ENCODE results near the gene TSPAN13. TPM values are rescaled to one million over a fixed set of nuclear protein-coding genes. Genes with fewer than 3 reads are reported as not detected.

The TSPAN13 gene
- total and polyA plus RNA-seq, 2 donors (not counting 1 experiment from before 2014, with no cell fraction given), result 2.5 to 2.8 TPM

GRCh38 chr7:16817536-16817935 is 64.0 kb downstream of the TSPAN13 start:
- Histone ChIP-seq H3K4me3 (replicated peaks in 1 of 4; ENCODE audit: control extremely low read depth in 1 of 4, insufficient read depth in 1 of 4, low read depth in 3 of 4, low read length in 4 of 4) (no peak overlapping the region), H3K27me3 (ENCODE audit: control insufficient read depth, insufficient read depth, low read length) (no peaks in the 10 kb centered on the region), H3K36me3 (ENCODE audit: control insufficient read depth, insufficient read depth, low read length) (no peaks in the 10 kb centered on the region), H4K20me1 (ENCODE audit: control insufficient read depth, extremely low read depth, insufficient read depth, low read length) (no peaks in the 10 kb centered on the region), H3K9me3 (ENCODE audit: control insufficient read depth, insufficient read depth, low read depth, low read length) (no peaks in the 10 kb centered on the region), H3K4me1 (ENCODE audit: control insufficient read depth, extremely low read depth, insufficient read depth, low read length) (no peaks in the 10 kb centered on the region), H2AFZ (ENCODE audit: low read length) (no peak overlapping the region), H3K4me2 (ENCODE audit: extremely low read depth, insufficient read depth, low read length) (no peak overlapping the region), H3K27ac (ENCODE audit: insufficient read depth, low read length) (no peak overlapping the region), H3K79me2 (ENCODE audit: control insufficient read depth, insufficient read depth, low read length) (no peaks in the 10 kb centered on the region), H3K9ac (ENCODE audit: insufficient read depth, low read length) (no peak overlapping the region)
- no peak for TF ChIP-seq EZH2 (IDR thresholded peaks at IDR 0.05; ENCODE audit: low read length, missing control alignments)
- peak; percentile 56 to 88 for DNase-seq (ENCODE audit: low read depth in 2 of 2)

GRCh38 chr7:16818732-16819131 is 65.2 kb downstream of the TSPAN13 start:
- TF ChIP-seq CTCF (conservative IDR thresholded peaks at IDR 0.05 in 1 of 2, IDR thresholded peaks at IDR 0.05 in 1 of 2; ENCODE audit: low read depth in 1 of 2, low read length in 2 of 2) (no peak), EZH2 (IDR thresholded peaks at IDR 0.05; ENCODE audit: low read length, missing control alignments) (no peak)
- Histone ChIP-seq H2AFZ (ENCODE audit: low read length) (no peak overlapping the region), H3K4me2 (ENCODE audit: extremely low read depth, insufficient read depth, low read length) (no peak overlapping the region), H3K36me3 (ENCODE audit: control insufficient read depth, insufficient read depth, low read length) (no peaks in the 10 kb centered on the region), H3K27ac (ENCODE audit: insufficient read depth, low read length) (no peak overlapping the region), H3K27me3 (ENCODE audit: control insufficient read depth, insufficient read depth, low read length) (no peaks in the 10 kb centered on the region), H3K4me1 (ENCODE audit: control insufficient read depth, extremely low read depth, insufficient read depth, low read length) (no peaks in the 10 kb centered on the region), H3K79me2 (ENCODE audit: control insufficient read depth, insufficient read depth, low read length) (no peaks in the 10 kb centered on the region), H3K4me3 (replicated peaks in 1 of 4; ENCODE audit: control extremely low read depth in 1 of 4, insufficient read depth in 1 of 4, low read depth in 3 of 4, low read length in 4 of 4) (no peak overlapping the region), H4K20me1 (ENCODE audit: control insufficient read depth, extremely low read depth, insufficient read depth, low read length) (no peaks in the 10 kb centered on the region), H3K9ac (ENCODE audit: insufficient read depth, low read length) (no peak overlapping the region), H3K9me3 (ENCODE audit: control insufficient read depth, insufficient read depth, low read depth, low read length) (no peaks in the 10 kb centered on the region)
- no peak for DNase-seq (ENCODE audit: low read depth in 2 of 2)

- Histone ChIP-seq H3K4me3 (replicated peaks in 1 of 4; ENCODE audit: control extremely low read depth in 1 of 4, insufficient read depth in 1 of 4, low read depth in 3 of 4, low read length in 4 of 4) (no peak overlapping the region), H4K20me1 (ENCODE audit: control insufficient read depth, extremely low read depth, insufficient read depth, low read length) (no peaks in the 10 kb centered on the region), H3K9me3 (ENCODE audit: control insufficient read depth, insufficient read depth, low read depth, low read length) (no peaks in the 10 kb centered on the region), H3K4me2 (ENCODE audit: extremely low read depth, insufficient read depth, low read length) (no peak overlapping the region), H3K9ac (ENCODE audit: insufficient read depth, low read length) (no peak overlapping the region), H3K27me3 (ENCODE audit: control insufficient read depth, insufficient read depth, low read length) (no peaks in the 10 kb centered on the region), H3K79me2 (ENCODE audit: control insufficient read depth, insufficient read depth, low read length) (no peaks in the 10 kb centered on the region), H3K4me1 (ENCODE audit: control insufficient read depth, extremely low read depth, insufficient read depth, low read length) (no peaks in the 10 kb centered on the region), H3K36me3 (ENCODE audit: control insufficient read depth, insufficient read depth, low read length) (no peaks in the 10 kb centered on the region), H2AFZ (ENCODE audit: low read length) (no peak overlapping the region), H3K27ac (ENCODE audit: insufficient read depth, low read length) (no peak overlapping the region)
- no peak for DNase-seq (ENCODE audit: low read depth in 2 of 2)
- no peak for TF ChIP-seq EZH2 (IDR thresholded peaks at IDR 0.05; ENCODE audit: low read length, missing control alignments)
- no peak for TF ChIP-seq CTCF (conservative IDR thresholded peaks at IDR 0.05 in 1 of 2, IDR thresholded peaks at IDR 0.05 in 1 of 2; ENCODE audit: low read depth in 1 of 2, low read length in 2 of 2)
Measured at GRCh38 chr7:16822029-16822428, 68.5 kb downstream of the TSPAN13 start.
